ENCODE results near the gene SCAP. TPM values are rescaled to one million over a fixed set of nuclear protein-coding genes. Genes with fewer than 3 reads are reported as not detected.

The SCAP gene
- total and polyA plus RNA-seq, 2 of the 13 experiments (the other 11 are each of a cell fraction or from before 2014, with no cell fraction given) = 40.4 to 53.3 TPM

DNA sequence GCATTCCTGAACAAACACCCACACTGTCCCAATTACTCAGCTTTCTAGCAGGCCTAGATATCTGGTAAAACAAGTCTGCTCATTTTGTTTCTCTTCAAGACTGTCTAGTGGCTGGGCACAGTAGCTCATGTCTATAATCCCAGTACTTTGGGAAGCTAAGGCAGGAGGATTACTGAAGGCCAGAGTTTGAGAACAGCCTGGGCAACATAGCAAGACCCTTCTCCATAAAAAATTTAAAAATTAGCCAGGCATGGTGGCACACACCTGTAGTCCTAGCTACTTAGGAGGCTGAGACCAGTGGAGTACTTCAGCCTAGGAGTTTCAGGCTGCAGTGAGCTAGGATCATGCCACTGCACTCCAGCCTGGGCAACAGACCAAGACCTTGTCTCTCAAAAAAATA is 101.2 kb downstream of the SCAP start:
- H3K4me3 ChIP-seq (replicated peaks in 1 of 3; ENCODE audit: insufficient read depth in 1 of 3, low read depth in 2 of 3, low read length in 3 of 3) = no peak overlapping the region
- FAIRE-seq = no peak
- no TSS peak for BruUV-seq (replicated peaks)
- no peak overlapping the region for H3K27ac ChIP-seq (ENCODE audit: extremely low read length, insufficient read depth, low read length)
- no peak overlapping the region for H3K4me2 ChIP-seq (ENCODE audit: low read depth, low read length)
- H4K20me1 ChIP-seq (ENCODE audit: insufficient read depth, low read length) = no peaks in the 10 kb centered on the region
- peaks cover 7% of the 10 kb centered on the region for H3K79me2 ChIP-seq (ENCODE audit: insufficient read depth, low read length)
- H3K4me1 ChIP-seq (ENCODE audit: insufficient read depth, low read length) = peaks cover 52% of the 10 kb centered on the region
- H2AFZ ChIP-seq (ENCODE audit: low read length) = no peak overlapping the region
- POLR2A ChIA-PET = no interaction called here
- no peak for DNase-seq (ENCODE audit: low spot score)
- no peak overlapping the region for H3K9ac ChIP-seq (ENCODE audit: insufficient read depth, low read depth, low read length)
- in situ Hi-C loops (cut with HindIII; ENCODE audit: extremely low pct_ligation_motif_present, low pct_unique_long_range_greater_than_20kb) = no loop called here
- no peak for ATAC-seq
- CTCF ChIA-PET (ENCODE audit: low intra/inter-chr PET ratio, low total read pairs) = no interaction called here
- H3K36me3 ChIP-seq (replicated peaks in 1 of 2; ENCODE audit: control insufficient read depth in 1 of 2, insufficient read depth in 2 of 2, low read length in 2 of 2) = no peaks in the 10 kb centered on the region
- intact Hi-C loops (cut with micrococcal nuclease; ENCODE audit: unreplicated experiment) = no loop called here
- H3K27me3 ChIP-seq (ENCODE audit: control insufficient read depth in 1 of 2, insufficient read depth in 2 of 2, low read length in 2 of 2) = peaks cover 0 to under 1% of the 10 kb centered on the region in 2 experiments; a peak in 2 of 5 replicates
- no peaks in the 10 kb centered on the region for H3K9me3 ChIP-seq (ENCODE audit: low read length)
- TF ChIP-seq FOXK2 (IDR thresholded peaks at IDR 0.05) (no peak), IRX3 (CRISPR knock-in tag; IDR thresholded peaks at IDR 0.05; ENCODE audit: borderline replicate concordance, low read depth) (no peak), ZNF709 (CRISPR knock-in tag; IDR thresholded peaks at IDR 0.05) (no peak), ZNF546 (CRISPR knock-in tag; conservative IDR thresholded peaks at IDR 0.05) (no peak), SALL2 (CRISPR knock-in tag; IDR thresholded peaks at IDR 0.05) (no peak), NFRKB (IDR thresholded peaks at IDR 0.05) (no peak), POGZ (CRISPR knock-in tag; IDR thresholded peaks at IDR 0.05) (no peak)
- TF ChIP-seq, protein P1, sequence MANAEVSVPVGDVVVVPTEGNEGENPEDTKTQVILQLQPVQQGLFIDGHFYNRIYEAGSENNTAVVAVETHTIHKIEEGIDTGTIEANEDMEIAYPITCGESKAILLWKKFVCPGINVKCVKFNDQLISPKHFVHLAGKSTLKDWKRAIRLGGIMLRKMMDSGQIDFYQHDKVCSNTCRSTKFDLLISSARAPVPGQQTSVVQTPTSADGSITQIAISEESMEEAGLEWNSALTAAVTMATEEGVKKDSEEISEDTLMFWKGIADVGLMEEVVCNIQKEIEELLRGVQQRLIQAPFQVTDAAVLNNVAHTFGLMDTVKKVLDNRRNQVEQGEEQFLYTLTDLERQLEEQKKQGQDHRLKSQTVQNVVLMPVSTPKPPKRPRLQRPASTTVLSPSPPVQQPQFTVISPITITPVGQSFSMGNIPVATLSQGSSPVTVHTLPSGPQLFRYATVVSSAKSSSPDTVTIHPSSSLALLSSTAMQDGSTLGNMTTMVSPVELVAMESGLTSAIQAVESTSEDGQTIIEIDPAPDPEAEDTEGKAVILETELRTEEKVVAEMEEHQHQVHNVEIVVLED (CRISPR knock-in tag; IDR thresholded peaks at IDR 0.05; ENCODE audit: borderline replicate concordance) = no peak
- TF ChIP-seq, protein P2, sequence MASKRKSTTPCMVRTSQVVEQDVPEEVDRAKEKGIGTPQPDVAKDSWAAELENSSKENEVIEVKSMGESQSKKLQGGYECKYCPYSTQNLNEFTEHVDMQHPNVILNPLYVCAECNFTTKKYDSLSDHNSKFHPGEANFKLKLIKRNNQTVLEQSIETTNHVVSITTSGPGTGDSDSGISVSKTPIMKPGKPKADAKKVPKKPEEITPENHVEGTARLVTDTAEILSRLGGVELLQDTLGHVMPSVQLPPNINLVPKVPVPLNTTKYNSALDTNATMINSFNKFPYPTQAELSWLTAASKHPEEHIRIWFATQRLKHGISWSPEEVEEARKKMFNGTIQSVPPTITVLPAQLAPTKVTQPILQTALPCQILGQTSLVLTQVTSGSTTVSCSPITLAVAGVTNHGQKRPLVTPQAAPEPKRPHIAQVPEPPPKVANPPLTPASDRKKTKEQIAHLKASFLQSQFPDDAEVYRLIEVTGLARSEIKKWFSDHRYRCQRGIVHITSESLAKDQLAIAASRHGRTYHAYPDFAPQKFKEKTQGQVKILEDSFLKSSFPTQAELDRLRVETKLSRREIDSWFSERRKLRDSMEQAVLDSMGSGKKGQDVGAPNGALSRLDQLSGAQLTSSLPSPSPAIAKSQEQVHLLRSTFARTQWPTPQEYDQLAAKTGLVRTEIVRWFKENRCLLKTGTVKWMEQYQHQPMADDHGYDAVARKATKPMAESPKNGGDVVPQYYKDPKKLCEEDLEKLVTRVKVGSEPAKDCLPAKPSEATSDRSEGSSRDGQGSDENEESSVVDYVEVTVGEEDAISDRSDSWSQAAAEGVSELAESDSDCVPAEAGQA (IDR thresholded peaks at IDR 0.05; ENCODE audit: low read depth) = no peak
- TF ChIP-seq, protein P2 (CRISPR knock-in tag; IDR thresholded peaks at IDR 0.05; ENCODE audit: borderline replicate concordance) = no peak

Measured in HepG2 (cell line).